SK-N-SH (cell line): ENCODE measurements around the gene FAHD2A. TPM values are rescaled to one million over a fixed set of nuclear protein-coding genes. Genes with fewer than 3 reads are reported as not detected.
"Not testable (repeated sequence)": the region's sequence is repeated elsewhere in the genome, so short reads cannot be mapped to it uniquely, and the experiment has no call there.

Experiments used
- CTCF ChIA-PET: fragments of 300-600, 350-600 bp; formaldehyde crosslinking; extraction: SDS; loops from one replicate; lab custom pipeline; 2021; lab: Yijun Ruan, JAX
- POLR2A ChIA-PET: fragments of 350-600 bp; sonication (Branson Sonifier 250); formaldehyde crosslinking; extraction: SDS; loops from one replicate; lab custom pipeline; 2020; ENCODE audit warnings: antibody characterized with exemption, inconsistent platforms; lab: Yijun Ruan, JAX
- DNase-seq: peaks from one replicate; pipeline ENCODE4 v3.0.0; 2012
- H2AFZ ChIP-seq: fragments of 200-600 bp; sonication (generic); 2 replicates; pipeline ENCODE4 v1.8.1; 2016; ENCODE audit warnings: antibody characterized with exemption, mild to moderate bottlenecking, low read depth
- H3F3A ChIP-seq: fragments of 200-600 bp; sonication (generic); replicated peaks from 2 replicates; pipeline ENCODE3; 2016; ENCODE audit warnings: antibody characterized with exemption, mild to moderate bottlenecking; ENCODE audit not compliant: insufficient read depth
- H3K27ac ChIP-seq, 2 experiments: fragments of 200-500 bp in 1 of 2; fragments of 200-600 bp in 1 of 2; sonication (Bioruptor generic) in 1 of 2; sonication (generic), shearing (Covaris generic) in 1 of 2; 2 replicates each; pipeline versions ENCODE4 v1.5.1 to v1.6.1; 2014 to 2016; ENCODE audit warnings: low read depth in 2 of 2, inconsistent platforms in 1 of 2, low read length in 1 of 2, mild to moderate bottlenecking in 1 of 2, mixed read lengths in 1 of 2
- H3K27me3 ChIP-seq: fragments of 200-600 bp; sonication (generic), shearing (Covaris generic); 2 replicates; pipeline ENCODE4 v1.6.1; 2016; ENCODE audit warnings: mixed run types; ENCODE audit not compliant: insufficient read depth
- H3K36me3 ChIP-seq, 2 experiments: fragments of 200-500 bp in 1 of 2; fragments of 200-600 bp in 1 of 2; sonication (Bioruptor generic) in 1 of 2; sonication (generic) in 1 of 2; replicated peaks in 1 of 2; 2 replicates each; pipeline versions ENCODE3 to v1.5.1; 2014 to 2016; ENCODE audit warnings: low read length in 1 of 2, mild to moderate bottlenecking in 1 of 2; ENCODE audit not compliant: insufficient read depth in 2 of 2, control insufficient read depth in 1 of 2
- H3K4me1 ChIP-seq, 2 experiments: fragments of 200-500 bp in 1 of 2; fragments of 200-600 bp in 1 of 2; sonication (Bioruptor generic) in 1 of 2; sonication (generic), shearing (Covaris generic) in 1 of 2; 2 replicates each; pipeline versions ENCODE4 v1.5.1 to v1.6.1; 2014 to 2016; ENCODE audit warnings: low read depth in 1 of 2, low read length in 1 of 2, mixed run types in 1 of 2; ENCODE audit not compliant: insufficient read depth in 2 of 2, control insufficient read depth in 1 of 2
- H3K4me2 ChIP-seq: fragments of 200-600 bp; sonication (generic), shearing (Covaris generic); 2 replicates; pipeline ENCODE4 v1.6.1; 2017; ENCODE audit warnings: mixed run types
- H3K4me3 ChIP-seq, 2 experiments: fragments of 200-500 bp in 1 of 2; fragments of 200-600 bp in 1 of 2; sonication (Bioruptor generic) in 1 of 2; sonication (generic), shearing (Covaris generic) in 1 of 2; 2 replicates each; pipeline versions ENCODE4 v1.5.1 to v1.8.1; 2014 to 2016; ENCODE audit warnings: low read depth in 2 of 2, inconsistent platforms in 1 of 2, low read length in 1 of 2, mild to moderate bottlenecking in 1 of 2, mixed read lengths in 1 of 2, moderate library complexity in 1 of 2
- H3K79me2 ChIP-seq: fragments of 200-600 bp; sonication (generic); 2 replicates; pipeline ENCODE4 v1.8.1; 2017; ENCODE audit warnings: mild to moderate bottlenecking; ENCODE audit not compliant: insufficient read depth
- H3K9ac ChIP-seq: fragments of 200-600 bp; sonication (generic); 2 replicates; pipeline ENCODE4 v1.6.1; 2017; ENCODE audit warnings: mixed run types
- H3K9me2 ChIP-seq: fragments of 200-600 bp; sonication (generic); 2 replicates; pipeline ENCODE4 v1.6.1; 2017; ENCODE audit warnings: mixed run types
- H3K9me3 ChIP-seq: fragments of 200-600 bp; sonication (generic); 2 replicates; pipeline ENCODE4 v1.6.1; 2017; ENCODE audit warnings: mixed run types, mild to moderate bottlenecking, moderate library complexity
- H4K20me1 ChIP-seq: fragments of 200-600 bp; sonication (generic); 2 replicates; pipeline ENCODE4 v1.6.1; 2017; ENCODE audit warnings: mild to moderate bottlenecking, mixed run types; ENCODE audit not compliant: insufficient read depth
- EP300 ChIP-seq, 2 experiments: IDR thresholded peaks; 2 replicates each; pipeline versions ENCODE4 v1.4.0 to v1.6.1; 2012; ENCODE audit warnings: borderline replicate concordance in 1 of 2, low read depth in 1 of 2, low read length in 1 of 2
- FOSL2 ChIP-seq: IDR thresholded peaks from 2 replicates; pipeline ENCODE4 v1.4.0; 2012; ENCODE audit warnings: low read depth, mild to moderate bottlenecking, moderate library complexity, borderline replicate concordance
- FOXM1 ChIP-seq: IDR thresholded peaks from 2 replicates; pipeline ENCODE4 v1.4.0; 2012; ENCODE audit warnings: low read depth, mild to moderate bottlenecking
- JUND ChIP-seq: IDR thresholded peaks from 2 replicates; pipeline ENCODE4 v1.4.0; 2012
- MAX ChIP-seq: IDR thresholded peaks from 2 replicates; pipeline ENCODE4 v1.4.0; 2012; ENCODE audit warnings: low read depth
- MEF2A ChIP-seq: IDR thresholded peaks from 2 replicates; pipeline ENCODE4 v1.4.0; 2012; ENCODE audit warnings: low read depth, borderline replicate concordance
- NFIC ChIP-seq: IDR thresholded peaks from 2 replicates; pipeline ENCODE4 v1.4.0; 2012; ENCODE audit warnings: borderline replicate concordance
- RXRA ChIP-seq: IDR thresholded peaks from 2 replicates; pipeline ENCODE4 v1.4.0; 2012; ENCODE audit warnings: low read depth, mild to moderate bottlenecking, borderline replicate concordance
- TCF12 ChIP-seq: IDR thresholded peaks from 2 replicates; pipeline ENCODE4 v1.4.0; 2012
- TEAD4 ChIP-seq: IDR thresholded peaks from 2 replicates; pipeline ENCODE4 v1.4.0; 2012; ENCODE audit warnings: mild to moderate bottlenecking, borderline replicate concordance; ENCODE audit not compliant: insufficient read depth
- ZBTB33 ChIP-seq: IDR thresholded peaks from 2 replicates; pipeline ENCODE4 v1.4.0; 2012; ENCODE audit warnings: low read depth, borderline replicate concordance
- WGBS: methylation state at CpG from one replicate; pipeline ENCODE4 v1.1.6; 2017; ENCODE audit warnings: low lambda C conversion rate; 5-methylcytosine and 5-hydroxymethylcytosine counted together
- polyA plus RNA-seq, 3 experiments: library from polyadenylated mRNA; depleted of rRNA; stranded (reverse); fragments of >200 nt; gene quantifications; 2 replicates each; pipeline ENCODE4 v1.2.3, GENCODE V29; 2012
- TF ChIP-seq, protein P1 (sequence below): IDR thresholded peaks from 2 replicates; pipeline ENCODE4; 2012

The FAHD2A gene
- polyA plus RNA-seq, 1 of the 3 experiments (the other 2 are of a cell fraction): 40.5 TPM

GRCh38 chr2:95429748-95430467, 27.4 kb downstream of the FAHD2A start:
- H3F3A ChIP-seq, H3K79me2 ChIP-seq, H3K27me3 ChIP-seq, H3K9ac ChIP-seq, CTCF ChIA-PET, H3K9me3 ChIP-seq, H3K4me1 ChIP-seq, POLR2A ChIA-PET, H3K36me3 ChIP-seq, H2AFZ ChIP-seq, H3K4me3 ChIP-seq, H3K9me2 ChIP-seq, DNase-seq, H4K20me1 ChIP-seq, H3K27ac ChIP-seq, H3K4me2 ChIP-seq: not testable (repeated sequence)
- no CpG with 5 or more reads among the region's 8 CpGs for WGBS

DNA sequence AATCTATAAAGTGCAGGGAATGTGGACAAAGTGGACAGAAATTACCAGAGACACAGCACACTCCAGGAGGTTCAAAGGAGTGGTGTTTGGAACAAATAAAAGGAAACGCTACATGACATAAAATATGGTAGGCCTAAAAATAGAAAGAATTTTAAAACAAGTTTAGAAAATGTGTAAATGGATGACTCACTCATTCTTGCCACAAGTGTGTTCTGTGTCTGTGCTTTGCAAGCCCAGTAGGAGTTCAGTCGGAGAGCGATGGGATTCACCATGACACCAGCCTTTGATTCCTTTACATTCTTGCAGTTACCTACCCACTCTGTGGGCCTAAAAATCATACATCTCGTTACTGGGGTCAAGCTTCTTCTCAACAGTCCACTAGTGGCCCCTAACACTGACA, 30.9 kb downstream of the FAHD2A start:
- H3F3A ChIP-seq, H3K27ac ChIP-seq, H3K4me2 ChIP-seq, POLR2A ChIA-PET, DNase-seq, H3K4me3 ChIP-seq, H3K9me2 ChIP-seq, H3K4me1 ChIP-seq, H3K36me3 ChIP-seq, H3K9me3 ChIP-seq, H3K27me3 ChIP-seq, H4K20me1 ChIP-seq, H3K79me2 ChIP-seq, CTCF ChIA-PET, H2AFZ ChIP-seq: not testable (repeated sequence)
- H3K9ac ChIP-seq: peak overlapping the region; percentile 62; the same call in 1 of the 2 replicates
- 25% methylated on average over 1 of the region's 4 CpGs for WGBS

DNA sequence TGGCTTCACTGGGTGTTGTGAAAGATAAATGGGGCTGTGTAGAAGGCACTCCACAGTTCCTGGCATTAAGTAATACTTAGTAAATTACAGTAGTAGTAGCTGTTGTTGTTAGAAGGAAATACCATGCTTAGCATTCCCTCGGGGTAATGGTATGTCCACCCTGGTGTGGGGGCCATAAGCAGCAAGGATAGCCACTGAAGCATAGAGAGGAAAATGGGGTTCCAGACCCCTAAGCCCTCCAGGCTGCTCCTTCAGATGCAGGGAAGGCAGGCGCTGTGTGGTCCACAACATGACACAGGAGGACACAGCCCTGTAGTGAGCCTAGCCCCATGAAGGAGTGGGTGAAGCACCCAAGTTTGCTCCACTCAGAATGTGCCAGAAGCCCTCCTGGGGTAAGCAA, 31.5 kb downstream of the FAHD2A start:
- DNase-seq, H2AFZ ChIP-seq, CTCF ChIA-PET, H3K36me3 ChIP-seq, POLR2A ChIA-PET, H3K4me3 ChIP-seq, H3K79me2 ChIP-seq, H3K9me3 ChIP-seq, H3K9me2 ChIP-seq, H3K4me1 ChIP-seq, H3F3A ChIP-seq, H3K27me3 ChIP-seq, H4K20me1 ChIP-seq: not testable (repeated sequence)
- Histone ChIP-seq H3K4me2 (peak overlapping the region; percentile 58; the same call in 1 of the 2 replicates), H3K9ac (peak overlapping the region; percentile 62), H3K27ac (peak overlapping the region; percentile 55 to 80; a peak in 2 of 4 replicates)
- WGBS: no CpG with 5 or more reads among the region's 2 CpGs

- H3K9me3 ChIP-seq, POLR2A ChIA-PET, H3K4me2 ChIP-seq, H3K79me2 ChIP-seq, H3F3A ChIP-seq, H3K9me2 ChIP-seq: not testable (repeated sequence)
- 0% methylated on average over 2 of the region's 3 CpGs for WGBS
- peak; percentile 47; the same call in 1 of the 2 replicates for TF ChIP-seq RXRA
- TF ChIP-seq EP300 (IDR thresholded peaks at IDR 0.05; ENCODE audit: borderline replicate concordance in 1 of 2, low read depth in 1 of 2, low read length in 1 of 2): peak in 1 of 2 experiments; percentile 83; a peak in 2 of 4 replicates
- TF ChIP-seq, protein P1, sequence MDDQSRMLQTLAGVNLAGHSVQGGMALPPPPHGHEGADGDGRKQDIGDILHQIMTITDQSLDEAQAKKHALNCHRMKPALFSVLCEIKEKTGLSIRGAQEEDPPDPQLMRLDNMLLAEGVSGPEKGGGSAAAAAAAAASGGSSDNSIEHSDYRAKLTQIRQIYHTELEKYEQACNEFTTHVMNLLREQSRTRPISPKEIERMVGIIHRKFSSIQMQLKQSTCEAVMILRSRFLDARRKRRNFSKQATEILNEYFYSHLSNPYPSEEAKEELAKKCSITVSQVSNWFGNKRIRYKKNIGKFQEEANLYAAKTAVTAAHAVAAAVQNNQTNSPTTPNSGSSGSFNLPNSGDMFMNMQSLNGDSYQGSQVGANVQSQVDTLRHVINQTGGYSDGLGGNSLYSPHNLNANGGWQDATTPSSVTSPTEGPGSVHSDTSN: peak; percentile 59
- peak; percentile 76 for TF ChIP-seq FOSL2
- peak; percentile 11; the same call in 1 of the 2 replicates for TF ChIP-seq MEF2A
- peak; percentile 52; the same call in 1 of the 2 replicates for TF ChIP-seq MAX
- peak; percentile 26; the same call in 1 of the 2 replicates for TF ChIP-seq ZBTB33
- TF ChIP-seq TEAD4: peak; percentile 68; the same call in 1 of the 2 replicates
- TF ChIP-seq FOXM1: 0 out of 2 replicates have a peak, but pooled peaks have one; percentile 20
- TF ChIP-seq TCF12: peak; percentile 69
- TF ChIP-seq NFIC: peak; percentile 79
- TF ChIP-seq JUND: peak; percentile 74
- TF ChIP-seq, all 33 proteins: peak for 12; not testable (repeated sequence) for 21
- H4K20me1 ChIP-seq, H3K4me3 ChIP-seq, H3K36me3 ChIP-seq, DNase-seq, H3K4me1 ChIP-seq, CTCF ChIA-PET, H3K9ac ChIP-seq, H3K27ac ChIP-seq, H3K27me3 ChIP-seq, H2AFZ ChIP-seq: not testable (repeated sequence)
These were observed 32.1 kb downstream of the FAHD2A start for GRCh38 chr2:95434507-95435076.
